ENCODE data around the gene TEX19.
"Not testable (repeated sequence)": the region's sequence is repeated elsewhere in the genome, so short reads cannot be mapped to it uniquely, and the experiment has no call there.

The TEX19 gene

DNA sequence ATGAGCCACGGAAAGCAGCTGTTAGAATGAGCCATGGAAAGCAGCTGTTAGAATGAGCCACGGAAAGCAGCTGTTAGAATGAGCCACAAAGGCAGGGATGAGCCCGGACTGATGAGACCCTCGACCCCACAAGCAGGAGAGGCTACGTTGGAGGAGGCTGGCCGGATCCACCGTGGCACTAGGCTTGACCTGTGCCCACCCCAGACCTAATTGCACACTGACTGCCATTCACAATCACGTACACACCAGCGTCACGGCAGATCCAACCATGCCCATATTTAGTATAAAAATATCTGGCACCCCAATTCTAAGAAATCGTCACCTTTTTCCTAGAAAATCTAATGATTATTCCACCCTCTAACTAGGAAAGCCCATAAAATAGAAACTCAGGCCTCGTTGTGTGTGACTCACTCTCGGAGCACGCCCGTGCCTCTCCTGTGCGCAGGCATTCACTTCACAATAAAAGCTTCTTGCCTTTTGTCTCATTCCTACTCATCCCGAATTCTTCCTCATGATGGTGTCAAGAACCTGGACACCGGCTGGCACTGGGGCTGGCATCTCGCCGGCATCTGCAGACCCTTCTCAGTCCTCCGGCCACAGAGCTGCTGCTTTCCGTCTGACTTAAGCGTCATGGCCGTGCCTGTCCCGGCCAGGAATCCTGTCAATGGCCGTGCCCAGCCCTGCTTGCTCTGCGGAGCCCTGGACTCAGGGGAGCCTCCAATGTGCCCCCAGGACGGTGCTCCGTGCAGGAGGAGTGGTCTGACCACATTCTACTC is 20.0 kb upstream of the TEX19 start:
- DNase-seq (ENCODE audit: low spot score): no peak

DNA sequence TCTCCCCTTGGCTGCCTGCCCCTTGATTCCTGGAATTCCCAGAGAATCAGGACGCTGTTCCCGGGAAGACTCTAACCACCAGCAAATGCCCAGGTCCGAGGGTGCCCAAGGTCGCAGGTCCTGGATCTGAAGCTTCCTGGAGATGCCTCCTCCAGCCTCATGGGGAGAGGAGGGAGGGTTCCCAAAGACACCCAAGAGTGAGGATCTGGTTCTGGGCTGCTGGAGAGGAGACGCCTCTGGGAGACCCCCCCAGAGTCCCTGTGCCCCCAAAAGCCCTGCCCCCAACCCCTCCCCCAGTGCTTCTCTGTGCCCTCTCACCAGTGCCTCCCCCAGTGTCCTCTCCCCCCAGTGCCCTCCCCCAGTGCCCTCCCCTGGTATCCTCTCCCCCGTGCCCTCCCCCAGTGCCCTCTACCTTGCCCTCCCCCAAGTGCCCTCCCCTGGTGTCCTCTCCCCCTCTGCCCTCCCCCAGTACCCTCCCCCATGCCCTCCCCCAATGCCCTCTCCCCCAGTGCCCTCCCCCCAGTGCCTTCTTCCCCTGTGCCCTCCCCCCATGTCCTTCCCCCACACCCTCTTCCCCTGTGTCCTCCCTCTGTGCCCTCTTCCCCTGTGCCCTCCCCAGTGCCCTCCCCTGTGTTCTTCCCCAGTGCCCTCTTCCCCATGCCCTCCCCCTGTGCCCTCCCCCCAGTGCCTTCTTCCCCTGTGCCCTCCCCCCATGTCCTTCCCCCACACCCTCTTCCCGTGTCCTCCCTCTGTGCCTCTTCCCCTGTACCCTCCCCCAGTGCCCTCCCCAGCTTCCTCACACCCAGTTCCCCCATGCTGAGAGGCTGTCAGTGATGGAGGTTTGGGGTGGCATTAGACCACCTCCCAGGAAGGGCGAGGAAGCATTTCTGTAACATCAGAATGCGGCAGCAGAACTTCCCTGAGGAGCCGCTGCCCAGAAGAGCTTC is 19.1 kb upstream of the TEX19 start:
- no peak for DNase-seq (ENCODE audit: low spot score)

DNA sequence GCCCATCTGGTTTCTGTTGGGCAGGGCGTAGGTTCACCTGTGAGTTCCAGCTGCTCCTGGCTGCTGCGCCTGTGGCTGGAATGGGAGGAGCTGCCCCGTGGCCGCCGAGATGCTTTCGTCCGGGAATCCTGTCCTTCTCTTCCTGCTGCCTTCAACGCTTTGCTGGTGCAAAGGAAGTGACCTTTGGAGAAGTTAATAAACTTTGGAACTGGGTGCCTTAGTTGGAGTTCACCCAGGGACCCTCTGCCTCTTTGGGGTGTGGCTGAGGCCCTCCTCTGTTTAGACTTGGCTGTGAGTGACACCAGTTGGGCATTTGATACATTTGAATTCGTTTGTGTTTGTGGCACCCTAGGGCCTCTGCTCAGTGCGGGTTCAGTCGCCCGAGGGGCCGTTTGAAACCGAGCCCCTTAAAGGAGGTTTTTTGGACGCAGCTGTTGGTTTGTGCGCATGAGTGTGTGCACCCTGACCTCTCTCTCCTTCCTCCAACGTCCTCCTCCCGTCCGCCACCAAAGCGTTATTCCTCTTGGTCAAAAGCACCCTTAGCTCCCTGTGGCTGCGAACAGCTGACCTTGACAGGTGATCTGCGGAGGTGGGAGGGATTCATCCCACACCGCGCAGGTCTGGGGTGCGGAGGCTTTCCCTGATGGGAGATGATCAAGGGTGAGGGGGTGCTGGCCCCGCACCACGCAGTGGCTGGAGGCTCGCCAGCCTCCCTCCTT is 16.5 kb upstream of the TEX19 start:
- no peak for DNase-seq (ENCODE audit: low spot score)

DNA sequence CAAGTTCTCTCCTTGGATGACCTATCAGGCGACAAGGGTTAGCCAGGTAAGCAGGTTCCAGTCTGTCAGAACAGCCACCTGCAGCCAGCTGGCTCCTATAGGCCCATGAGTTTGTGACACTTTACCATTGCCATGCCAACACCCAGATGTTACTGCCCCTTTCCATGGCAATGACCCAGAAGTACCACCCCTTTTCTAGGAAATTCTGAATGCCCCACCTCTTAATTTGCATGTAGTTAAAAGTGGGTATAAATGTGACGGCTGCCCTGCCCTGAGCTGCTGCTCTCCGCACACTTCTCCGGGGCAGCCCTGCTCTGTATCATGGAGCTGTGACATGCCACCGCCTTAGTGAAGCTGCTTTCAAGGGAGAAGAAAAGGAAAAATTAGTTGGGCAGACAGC is 15.5 kb upstream of the TEX19 start:
- DNase-seq (ENCODE audit: low spot score): no peak

DNA sequence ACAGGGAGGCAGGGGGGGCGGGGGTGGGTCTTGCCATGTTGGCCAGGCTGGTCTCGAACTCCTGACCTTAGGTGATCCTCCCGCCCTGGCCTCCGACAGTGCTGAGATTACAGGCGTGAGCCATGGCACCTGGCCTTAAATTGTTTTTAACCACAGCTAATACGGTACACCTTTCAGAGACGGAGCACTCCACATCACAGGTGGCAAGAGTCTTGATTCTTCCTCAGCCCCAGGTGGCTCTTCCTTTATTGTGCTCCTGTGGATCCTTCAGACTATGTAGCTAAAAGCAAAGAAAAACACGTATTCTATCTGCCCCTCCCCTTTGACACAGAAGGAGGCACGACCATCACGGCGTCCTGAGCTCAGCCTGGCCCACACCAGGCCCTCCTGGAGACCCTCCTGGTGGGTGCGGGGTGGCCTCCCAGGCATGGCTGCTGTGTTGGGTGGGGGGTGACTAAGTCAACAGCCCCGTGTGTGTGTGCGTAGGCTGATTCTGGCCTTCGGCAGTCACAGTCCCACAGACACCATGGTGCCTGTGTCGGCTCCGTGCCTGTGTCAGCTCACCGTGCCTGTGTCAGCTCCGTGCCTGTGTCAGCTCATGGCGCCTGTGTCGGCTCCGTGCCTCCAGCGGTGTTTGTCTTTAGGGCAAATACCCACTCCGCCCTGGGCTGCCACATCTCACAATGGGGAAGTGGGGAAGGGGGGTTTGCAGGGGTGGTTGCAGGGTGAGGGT is 14.7 kb upstream of the TEX19 start:
- DNase-seq (ENCODE audit: low spot score): no peak

DNA sequence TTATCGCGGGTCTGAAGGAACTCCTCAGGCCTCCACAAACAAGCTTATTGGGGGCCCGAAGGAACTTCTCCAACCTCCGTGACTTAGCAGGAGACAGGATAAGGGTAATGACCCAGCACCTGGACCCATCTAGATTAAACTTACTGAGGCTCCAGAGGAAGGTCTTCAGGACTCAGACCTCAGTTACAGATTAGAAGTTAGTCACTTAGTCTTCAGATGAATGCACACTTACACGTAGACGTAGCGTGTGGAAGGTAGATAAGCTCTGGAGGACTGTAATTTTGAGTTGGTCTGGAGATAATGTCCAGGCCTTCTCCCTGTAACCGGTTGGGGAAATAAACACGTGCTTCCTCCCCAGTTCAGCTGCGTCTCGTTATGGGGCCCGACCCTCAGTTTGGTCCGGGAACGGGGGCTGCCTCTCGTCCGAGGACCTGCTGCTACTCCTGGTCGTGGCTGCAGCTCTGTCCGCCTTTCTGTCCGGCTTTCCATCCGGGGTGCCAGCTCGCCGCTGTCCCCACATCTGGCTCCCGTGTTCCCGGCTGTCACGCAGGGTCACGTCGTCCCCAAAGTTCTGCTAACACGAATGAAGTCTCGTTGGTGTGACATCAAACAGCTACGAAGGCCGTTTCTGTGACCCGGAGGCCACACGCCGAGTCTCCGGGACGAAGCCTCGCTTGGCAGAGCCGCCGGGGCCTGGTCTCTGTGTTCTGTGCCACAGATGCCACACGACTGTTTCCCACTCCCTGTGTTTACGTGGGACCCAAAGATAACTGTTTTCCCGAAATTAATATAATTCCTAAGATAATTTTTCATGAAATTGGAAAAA is 13.7 kb upstream of the TEX19 start:
- no peak for DNase-seq (ENCODE audit: low spot score)

DNA sequence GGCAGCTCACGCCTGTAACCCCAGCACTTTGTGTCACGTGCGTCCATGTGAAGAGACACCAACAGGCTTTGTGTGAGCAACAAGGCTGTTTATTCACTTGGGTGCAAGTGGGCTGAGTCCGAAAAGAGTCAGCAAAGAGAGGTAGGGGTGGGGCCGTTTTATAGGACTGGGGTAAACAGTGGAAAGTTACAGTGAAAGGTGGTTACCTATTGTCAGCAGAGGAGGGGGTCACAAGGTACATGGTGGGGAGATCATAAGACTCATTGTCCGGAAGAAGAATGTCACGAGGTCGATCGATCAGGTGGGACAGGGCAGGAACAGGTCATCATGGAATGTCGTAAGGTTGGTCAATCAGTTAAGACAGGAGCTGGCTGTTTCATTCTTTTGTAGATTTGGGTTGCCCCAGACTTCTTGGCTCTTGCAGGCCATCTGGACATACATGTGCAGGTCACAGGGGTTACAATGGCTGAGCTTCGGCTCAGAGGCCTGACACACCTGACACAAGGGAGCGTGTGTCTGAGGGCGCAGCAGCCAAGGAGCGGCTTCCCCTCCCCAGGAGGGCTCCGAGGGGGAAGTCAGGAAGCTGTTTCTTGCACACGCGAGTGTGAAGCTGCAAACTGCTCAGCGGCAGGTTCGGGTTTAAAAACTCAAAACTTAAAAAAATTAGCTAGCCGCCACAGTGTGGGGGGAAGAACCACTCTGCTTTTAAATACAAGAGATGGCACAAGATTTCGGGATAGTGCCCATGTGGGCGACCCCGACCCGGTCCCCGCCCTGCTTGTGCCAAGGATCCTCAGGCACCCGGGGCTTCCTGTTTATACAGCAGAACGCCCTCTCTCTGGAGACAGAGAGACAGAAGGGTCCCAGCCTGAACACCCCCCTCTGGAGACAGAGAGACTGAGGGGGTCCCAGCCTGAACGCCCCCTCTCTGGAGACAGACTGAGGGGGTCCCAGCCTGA is 12.4 kb upstream of the TEX19 start:
- no peak for DNase-seq (ENCODE audit: low spot score)

DNA sequence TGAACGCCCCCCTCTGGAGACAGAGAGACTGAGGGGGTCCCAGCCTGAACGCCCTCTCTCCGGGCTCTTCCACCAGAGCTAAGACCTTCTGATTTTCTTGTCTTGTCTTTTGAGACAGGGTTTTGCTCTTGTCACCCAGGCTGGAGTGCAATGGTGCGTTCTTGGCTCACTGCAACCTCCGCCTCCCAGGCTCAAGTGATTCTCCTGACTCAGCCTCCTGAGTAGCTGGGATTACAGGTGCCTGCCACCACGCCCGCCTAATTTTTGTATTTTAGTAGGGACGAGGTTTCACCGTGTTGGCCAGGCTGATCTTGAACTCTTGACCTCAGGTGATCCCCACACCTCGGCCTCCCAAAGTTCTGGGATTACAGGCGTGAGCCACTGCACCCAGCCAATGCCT is 11.1 kb upstream of the TEX19 start:
- not testable (repeated sequence) for DNase-seq (ENCODE audit: low spot score)

DNA sequence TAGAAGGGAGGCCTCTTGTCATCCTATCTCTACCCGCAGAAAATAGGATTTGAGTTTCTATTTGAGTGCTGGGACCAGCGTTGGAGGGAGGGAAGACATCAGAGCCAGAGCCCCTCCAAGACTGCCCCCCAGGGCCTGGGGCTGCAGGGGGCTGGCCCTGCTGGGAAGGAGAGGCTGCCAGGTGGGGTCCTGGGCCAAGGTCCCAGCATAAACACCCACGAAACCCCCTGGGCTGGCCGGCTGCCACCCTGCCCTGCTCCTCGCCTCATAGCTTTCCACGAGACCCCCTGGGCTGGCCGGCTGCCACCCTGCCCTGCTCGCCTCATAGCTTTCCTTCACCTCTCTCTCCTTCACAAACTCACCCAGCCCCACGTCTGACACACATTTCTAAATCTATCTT is 10.6 kb upstream of the TEX19 start:
- DNase-seq (ENCODE audit: low spot score): no peak

DNA sequence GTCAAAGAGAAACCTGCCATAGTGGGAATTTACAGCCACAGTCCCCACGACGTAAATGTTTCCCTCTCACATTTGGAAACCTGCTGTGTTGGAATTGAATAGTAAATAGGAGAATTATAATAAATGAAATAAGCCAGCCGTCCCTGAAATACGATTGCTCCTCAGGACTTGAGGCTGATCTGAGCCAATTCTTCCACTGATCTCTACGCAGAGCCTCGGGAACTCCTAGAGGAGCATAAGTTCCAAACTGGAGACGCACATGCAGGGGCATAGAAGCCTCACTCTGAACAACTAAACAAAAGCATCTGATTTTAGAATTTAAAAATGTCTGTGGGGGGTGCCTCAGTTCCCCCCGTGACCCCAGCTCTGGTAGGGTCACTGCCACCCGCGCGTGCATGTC is 10.2 kb upstream of the TEX19 start:
- DNase-seq (ENCODE audit: low spot score): no peak

DNA sequence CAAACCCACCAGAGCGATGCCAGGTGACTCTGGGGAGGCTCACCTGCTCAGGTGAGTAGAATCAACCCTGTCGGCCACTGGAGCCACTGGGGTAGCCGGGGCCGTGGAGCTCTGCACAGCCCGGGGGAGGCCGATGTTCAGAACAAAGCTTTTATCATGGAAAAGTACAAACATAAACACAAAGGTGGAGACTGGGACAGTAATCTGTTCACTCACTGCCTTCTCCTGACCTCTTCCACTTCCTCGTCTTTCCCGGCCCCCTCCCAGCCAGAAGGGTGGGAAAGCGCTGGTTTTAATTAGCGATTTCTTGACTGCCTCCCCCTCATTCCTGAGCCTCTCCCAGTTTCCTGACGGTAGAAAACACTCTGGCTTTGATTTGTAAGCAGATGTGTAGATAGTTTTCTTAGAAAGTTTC is 9.8 kb upstream of the TEX19 start:
- no peak for DNase-seq (ENCODE audit: low spot score)

DNA sequence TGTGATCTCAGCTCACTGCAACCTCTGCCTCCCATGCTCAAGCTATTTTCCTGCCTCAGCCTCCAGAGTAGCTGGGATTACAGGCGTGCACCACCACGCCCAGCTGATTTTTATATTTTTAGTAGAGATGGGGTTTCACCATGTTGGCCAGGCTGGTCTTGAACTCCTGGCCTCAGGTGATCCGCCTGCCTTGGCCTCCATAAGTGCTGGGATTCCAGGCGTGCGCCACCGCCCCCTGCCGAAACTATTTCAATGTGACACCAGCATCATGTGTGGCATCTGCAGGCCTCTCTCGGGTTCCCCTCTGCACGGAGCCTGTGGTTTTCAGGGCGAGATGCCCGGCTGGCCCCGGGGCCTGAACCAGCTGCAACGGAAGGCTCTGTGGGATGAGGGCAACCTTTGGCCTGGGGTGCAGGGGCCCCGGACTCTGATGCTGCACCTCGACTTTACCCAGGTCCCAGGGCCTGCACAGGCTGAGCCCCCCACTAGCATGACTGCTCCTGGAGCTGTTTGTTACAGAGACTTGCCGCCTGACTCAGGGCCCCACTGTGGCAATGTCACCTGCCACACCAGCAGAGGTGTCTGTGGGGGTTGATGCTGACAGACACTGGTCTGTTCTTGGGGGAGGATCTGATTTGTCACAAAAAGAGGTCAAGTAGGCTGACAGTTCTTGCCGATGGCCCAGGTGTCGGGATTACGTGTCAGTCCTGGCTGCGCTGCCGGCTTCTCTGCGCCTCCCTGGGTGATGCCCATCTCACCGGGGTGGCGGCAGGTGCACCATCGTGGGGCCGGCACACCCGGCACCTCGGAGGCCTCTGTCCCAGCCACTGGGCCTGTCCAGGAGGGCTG is 8.6 kb upstream of the TEX19 start:
- no peak for DNase-seq (ENCODE audit: low spot score)

DNA sequence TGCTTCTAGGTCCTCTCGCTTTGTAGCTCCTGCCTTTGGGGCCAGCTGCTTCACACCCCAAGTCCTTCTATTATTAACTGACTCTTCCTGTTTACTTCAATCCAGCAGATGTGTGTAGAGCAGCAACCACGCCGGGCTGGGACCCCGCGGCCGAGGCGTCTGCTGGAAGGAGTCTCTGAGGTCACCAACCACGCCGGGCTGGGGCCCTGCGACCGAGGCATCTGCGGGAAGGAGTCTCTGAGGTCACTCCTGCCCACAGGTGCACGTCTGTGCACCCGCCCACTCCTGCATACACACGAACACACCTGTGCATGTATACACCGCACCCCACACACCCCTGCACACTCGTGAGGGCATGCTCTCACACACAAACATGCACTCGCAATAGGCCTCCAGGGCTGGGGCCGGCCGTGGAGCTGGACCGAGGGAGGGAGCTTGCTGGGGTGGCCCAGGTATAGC is 7.8 kb upstream of the TEX19 start:
- DNase-seq (ENCODE audit: low spot score): no peak

DNA sequence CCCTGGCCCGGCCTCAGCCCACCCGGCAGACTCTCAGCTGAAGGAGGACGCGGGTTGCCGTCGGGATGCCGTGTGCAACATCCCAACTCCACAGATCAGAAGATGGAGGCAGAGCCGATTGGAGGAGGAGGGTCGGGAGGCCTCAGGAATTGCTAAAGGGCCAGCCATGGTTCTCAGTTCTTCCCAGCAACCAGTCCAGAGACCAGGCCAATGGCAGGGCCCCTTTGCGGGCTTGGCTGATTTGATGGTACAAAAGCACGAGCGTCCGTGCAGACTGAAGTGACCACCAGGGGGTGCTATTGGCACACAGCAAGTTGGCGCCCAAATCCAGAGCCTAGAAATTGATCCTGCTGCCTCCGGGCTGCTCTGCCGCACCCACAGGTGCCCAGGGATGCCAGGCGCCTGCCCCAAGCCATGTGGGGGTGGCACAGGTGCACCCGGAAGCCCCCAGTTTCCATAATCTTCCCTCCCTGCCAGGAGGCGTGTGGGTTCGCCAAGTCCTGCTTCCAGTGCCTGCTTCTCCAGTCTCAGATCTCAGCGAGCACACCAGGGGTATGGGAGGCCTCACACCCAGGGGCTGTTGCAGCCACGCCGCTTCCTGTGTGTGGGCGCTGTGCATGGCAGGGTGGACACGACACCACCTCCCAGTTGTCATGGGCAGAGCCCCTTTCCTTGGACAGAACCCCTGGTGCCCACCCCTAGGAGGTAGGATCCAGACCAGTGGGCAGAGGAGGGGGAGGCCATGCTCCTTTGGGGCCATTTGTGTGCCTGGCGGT is 7.1 kb upstream of the TEX19 start:
- DNase-seq (ENCODE audit: low spot score): peak; percentile 97

DNA sequence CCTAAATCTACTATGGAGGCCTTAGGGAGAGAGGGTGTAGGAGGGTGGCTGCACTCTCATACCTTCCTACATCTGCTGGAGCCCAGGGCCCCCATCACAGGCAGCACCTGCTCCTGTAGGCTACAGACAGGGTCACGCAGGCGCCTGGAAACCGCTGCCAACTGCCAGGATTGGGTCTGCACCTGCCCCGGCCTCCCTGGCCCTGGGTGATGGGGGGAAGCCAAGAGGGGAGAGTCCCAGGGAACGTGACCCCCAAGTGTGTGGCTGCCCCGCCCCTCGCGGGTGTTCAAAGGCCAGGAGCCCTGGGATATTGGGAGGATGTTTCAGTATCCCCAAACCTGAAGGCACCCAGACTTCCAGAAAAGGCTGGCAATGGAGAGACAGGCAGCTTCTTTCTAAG is 5.6 kb upstream of the TEX19 start:
- DNase-seq (ENCODE audit: low spot score): no peak

DNA sequence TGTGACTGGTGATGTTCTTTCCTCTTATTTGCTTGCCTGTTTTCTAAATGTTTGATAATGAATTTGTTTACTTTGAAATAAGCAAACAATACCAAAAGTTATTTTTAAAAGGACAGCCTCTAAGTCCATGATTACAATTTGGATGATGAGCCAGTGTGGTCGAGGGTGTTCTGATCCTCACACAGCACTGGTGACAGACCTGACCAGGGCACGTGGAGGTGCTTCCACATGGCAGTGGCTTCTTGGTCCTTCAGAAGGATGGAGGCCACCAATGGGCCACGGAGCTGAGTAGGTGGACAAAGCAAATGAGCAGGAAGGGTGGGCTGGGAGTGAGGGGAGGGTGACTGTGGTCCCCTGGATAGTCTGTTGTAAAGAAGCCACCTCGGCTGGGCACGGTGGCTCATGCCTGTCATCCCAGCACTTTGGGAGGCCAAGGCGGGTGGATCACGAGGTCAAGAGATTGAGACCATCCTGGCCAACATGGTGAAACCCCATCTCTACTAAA is 4.2 kb upstream of the TEX19 start:
- no peak for DNase-seq (ENCODE audit: low spot score)

DNA sequence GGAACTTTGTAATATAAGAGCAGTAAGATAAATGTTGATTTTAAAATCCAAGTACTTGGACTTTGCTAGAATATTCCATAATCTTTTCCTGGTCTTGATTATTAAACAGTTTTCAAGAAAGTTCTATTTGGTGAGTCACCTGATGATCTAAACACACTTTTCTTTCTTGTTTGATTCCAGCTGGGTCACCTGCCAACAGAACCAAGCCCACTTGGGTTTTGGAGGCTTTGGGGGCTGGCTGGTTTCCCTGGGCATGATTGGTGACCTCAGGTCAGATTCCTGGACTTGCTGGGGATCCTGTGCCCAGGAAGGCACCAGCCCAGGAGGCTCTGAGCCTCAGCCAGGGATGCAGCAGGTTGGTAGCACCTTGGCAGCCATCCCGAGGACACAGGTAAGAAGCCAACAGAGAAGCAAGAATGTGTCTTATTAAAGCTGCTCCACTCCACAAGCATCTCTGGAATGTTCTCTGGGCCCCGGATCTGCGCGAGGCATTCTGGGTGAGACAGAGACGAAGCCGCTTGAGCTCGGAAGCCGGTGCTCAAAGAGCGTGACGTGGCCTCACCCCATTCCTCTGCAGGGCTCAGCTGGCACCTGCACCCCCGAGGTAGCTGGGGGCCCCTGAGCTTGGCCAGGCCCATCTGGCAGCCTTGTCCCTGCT is 3.1 kb upstream of the TEX19 start:
- no peak for DNase-seq (ENCODE audit: low spot score)

All from ecto neural progenitor cell (in vitro differentiated cells).